GM10266 (cell line): ENCODE results near the gene CDK17.
A peak's percentile ranks its signal among the peaks of the same experiment; 100 is the strongest.
"Not testable (repeated sequence)": the region's sequence is repeated elsewhere in the genome, so short reads cannot be mapped to it uniquely, and the experiment has no call there.

Experiments
- DNase-seq: peaks from one replicate; pipeline ENCODE4 v3.0.0; 2012; ENCODE audit errors: extremely low spot score
- TF ChIP-seq, protein P1 (sequence below): IDR thresholded peaks from 2 replicates; pipeline ENCODE4 v1.5.1; 2012; ENCODE audit warnings: mild to moderate bottlenecking, low read depth; ENCODE audit not compliant: control insufficient read depth, insufficient read depth; ENCODE audit errors: missing control alignments

CDK17 gene

DNA sequence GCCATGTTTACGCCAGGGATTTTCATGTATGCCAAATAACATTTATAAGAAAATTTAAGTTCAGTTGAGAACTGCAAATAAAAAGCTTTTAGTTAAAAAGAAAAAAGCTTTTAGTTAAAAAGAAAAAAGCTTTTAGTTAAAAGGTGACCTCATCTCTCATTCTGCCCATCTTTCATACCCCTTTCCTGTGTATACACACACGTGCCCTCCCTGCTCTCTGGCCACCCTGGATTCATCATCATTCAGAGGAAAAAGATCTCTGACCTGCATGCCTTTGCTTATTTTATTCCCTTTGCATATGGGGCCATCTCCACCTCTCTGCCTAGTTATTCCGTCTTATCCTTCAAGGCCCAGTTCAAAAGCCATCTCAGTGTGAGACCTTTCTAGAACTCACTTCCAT is 38.1 kb upstream of the CDK17 start:
- TF ChIP-seq, protein P1, sequence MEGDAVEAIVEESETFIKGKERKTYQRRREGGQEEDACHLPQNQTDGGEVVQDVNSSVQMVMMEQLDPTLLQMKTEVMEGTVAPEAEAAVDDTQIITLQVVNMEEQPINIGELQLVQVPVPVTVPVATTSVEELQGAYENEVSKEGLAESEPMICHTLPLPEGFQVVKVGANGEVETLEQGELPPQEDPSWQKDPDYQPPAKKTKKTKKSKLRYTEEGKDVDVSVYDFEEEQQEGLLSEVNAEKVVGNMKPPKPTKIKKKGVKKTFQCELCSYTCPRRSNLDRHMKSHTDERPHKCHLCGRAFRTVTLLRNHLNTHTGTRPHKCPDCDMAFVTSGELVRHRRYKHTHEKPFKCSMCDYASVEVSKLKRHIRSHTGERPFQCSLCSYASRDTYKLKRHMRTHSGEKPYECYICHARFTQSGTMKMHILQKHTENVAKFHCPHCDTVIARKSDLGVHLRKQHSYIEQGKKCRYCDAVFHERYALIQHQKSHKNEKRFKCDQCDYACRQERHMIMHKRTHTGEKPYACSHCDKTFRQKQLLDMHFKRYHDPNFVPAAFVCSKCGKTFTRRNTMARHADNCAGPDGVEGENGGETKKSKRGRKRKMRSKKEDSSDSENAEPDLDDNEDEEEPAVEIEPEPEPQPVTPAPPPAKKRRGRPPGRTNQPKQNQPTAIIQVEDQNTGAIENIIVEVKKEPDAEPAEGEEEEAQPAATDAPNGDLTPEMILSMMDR: no peak
- no peak for DNase-seq

GRCh38 chr12:96437171-96437445 is 36.9 kb upstream of the CDK17 start:
- TF ChIP-seq, protein P1: no peak
- DNase-seq: no peak

- DNase-seq: no peak
- TF ChIP-seq, protein P1: no peak
Measured at GRCh38 chr12:96436366-96437170, 36.3 kb upstream of the CDK17 start.

DNA sequence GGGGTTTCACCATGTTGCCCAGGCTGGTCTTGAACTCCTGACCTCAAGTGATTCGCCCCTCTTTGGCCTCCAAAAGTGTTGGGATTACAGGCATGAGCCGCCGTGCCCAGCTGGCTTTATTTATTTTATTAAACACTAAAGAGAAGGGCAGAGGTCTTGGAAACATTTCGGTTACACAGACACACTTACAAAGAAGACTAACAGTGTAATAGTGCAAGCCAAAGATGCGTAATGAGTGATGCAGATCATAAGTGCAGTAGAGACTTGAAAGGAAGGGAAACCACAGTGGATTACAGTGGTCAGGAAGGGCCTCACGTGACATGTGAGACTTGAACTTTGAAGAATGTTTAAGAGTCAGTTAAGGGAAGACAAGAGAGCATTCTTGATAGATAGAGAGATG is 33.9 kb upstream of the CDK17 start:
- DNase-seq: peak; percentile 26
- TF ChIP-seq, protein P1: no peak

- not testable (repeated sequence) for DNase-seq
Measured at GRCh38 chr12:96432496-96433321, 32.5 kb upstream of the CDK17 start.

DNA sequence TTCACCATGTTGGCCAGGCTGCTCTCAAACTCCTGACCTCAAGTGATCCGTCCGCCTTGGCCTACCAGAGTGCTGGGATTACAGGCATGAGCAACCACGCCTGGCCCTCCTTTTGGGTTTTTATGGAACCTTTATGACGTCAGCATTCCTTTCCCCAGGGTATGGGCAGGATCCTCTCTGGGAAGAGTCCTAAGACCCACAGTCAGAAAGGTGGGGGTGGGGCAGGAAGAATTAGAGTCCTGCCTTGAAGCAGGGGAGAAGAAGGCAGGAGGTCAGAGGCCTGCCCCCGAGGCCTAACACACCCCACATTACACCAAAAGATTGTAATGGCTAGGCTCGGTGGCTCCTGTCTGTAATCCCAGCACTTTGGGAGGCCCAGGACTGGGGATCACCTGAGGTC is 30.8 kb upstream of the CDK17 start:
- TF ChIP-seq, protein P1: no peak
- DNase-seq: no peak

- DNase-seq: no peak
- TF ChIP-seq, protein P1: no peak
Measured at GRCh38 chr12:96427269-96427729, 27.1 kb upstream of the CDK17 start.
